Kidney glomerular epithelial cell (primary cell): ENCODE data around the gene ITPK1.
A peak's percentile ranks its signal among the peaks of the same experiment; 100 is the strongest.

ENCODE experiments used
- DNase-seq: peaks from one replicate; lab custom pipeline; 2025; lab: John Stamatoyannopoulos, UW

ITPK1 gene

GRCh38 chr14:93010130-93010499 lies 105.6 kb downstream of the ITPK1 start:
- no peak for DNase-seq

GRCh38 chr14:93009471-93010129 lies 106.1 kb downstream of the ITPK1 start:
- no peak for DNase-seq

- peak; percentile 65 for DNase-seq
Measured at GRCh38 chr14:93008381-93008780, 107.3 kb downstream of the ITPK1 start.

GRCh38 chr14:93007225-93007997 lies 108.3 kb downstream of the ITPK1 start:
- DNase-seq, result peak; percentile 70

DNA sequence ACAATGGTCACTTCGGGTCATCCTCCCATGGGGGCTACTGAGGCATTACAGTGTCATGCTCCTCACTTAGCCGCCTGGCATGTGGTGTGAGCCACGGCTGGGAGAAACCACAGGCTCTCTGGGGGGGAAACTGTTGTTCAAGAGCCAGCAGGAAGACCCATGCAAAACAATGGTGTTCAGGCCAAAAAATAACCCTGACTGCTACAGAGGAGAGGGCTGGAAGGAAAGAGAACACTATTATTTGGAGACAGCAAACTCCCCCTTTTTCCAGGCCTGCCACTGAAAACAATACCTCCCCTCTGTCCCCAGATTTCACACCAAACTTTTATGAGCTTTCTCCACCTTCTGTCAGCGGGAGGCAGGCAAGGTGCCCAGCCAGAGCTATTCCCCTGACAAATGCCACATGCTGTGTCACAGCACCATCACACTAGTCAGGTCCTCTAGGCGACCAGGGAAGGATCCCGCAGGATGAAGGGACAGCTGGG lies 109.1 kb downstream of the ITPK1 start:
- DNase-seq, result no peak

DNA sequence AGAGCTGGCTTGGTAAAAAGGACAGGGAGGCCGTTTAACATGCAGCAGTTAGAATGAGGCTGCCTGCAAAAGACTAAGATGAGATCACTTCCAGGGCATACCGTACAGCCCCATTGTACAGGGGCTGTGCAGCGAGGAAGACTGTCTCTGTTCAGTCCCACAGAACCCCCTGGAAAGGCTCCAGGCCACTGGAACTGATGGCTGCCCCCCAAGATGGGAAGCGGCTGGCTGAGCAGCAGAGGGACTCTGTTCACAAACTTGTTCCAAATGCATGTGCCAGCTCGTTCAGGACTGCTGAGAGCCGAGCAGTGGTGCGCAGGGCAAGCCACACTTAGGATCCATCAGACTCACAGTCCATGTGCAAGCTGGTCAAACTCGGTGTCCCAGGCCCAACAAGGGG lies 109.9 kb downstream of the ITPK1 start:
- DNase-seq, result no peak

GRCh38 chr14:93005135-93005813 lies 110.5 kb downstream of the ITPK1 start:
- no peak for DNase-seq

- no peak for DNase-seq
Measured at GRCh38 chr14:93004699-93005082, 111.0 kb downstream of the ITPK1 start.

DNA sequence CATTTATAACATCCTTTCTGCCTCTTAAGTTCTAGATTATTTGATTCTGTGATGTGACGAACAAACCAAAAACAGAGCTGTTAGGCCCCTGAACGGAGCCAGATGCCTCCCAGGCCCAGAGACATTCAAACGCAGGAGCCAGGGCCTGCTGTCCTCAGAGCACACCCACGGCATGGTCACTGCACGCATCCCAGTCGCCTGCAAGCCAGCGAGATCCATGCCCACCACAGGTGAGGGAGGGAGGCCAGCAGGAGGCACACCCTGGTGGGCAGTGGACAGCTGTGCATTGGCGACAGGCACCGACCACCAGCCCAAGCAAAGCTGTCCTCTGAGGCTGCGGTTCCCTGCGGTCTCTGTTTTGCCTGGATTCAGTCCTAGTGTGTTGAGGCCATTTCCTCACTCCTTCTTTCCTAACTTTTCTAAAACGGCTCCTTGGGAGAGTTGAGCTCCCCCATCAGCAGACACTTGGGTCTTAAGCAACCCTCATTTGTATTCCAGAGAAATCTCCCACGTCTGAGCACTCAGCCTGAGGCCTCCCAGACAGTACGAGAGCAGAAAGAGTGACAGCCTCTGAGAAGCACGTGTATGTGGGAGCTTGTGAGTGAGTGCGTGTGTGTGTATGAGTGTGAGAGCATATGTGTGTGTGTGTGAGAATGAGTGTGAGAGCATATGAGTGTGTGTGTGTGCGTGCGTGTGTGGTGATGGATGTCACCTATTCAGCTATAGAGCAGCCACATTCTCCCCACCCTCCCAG lies 111.6 kb downstream of the ITPK1 start:
- no peak for DNase-seq

- DNase-seq, result no peak
Measured at GRCh38 chr14:93002851-93003298, 112.8 kb downstream of the ITPK1 start.

- DNase-seq, result no peak
Measured at GRCh38 chr14:93002049-93002448, 113.7 kb downstream of the ITPK1 start.

DNA sequence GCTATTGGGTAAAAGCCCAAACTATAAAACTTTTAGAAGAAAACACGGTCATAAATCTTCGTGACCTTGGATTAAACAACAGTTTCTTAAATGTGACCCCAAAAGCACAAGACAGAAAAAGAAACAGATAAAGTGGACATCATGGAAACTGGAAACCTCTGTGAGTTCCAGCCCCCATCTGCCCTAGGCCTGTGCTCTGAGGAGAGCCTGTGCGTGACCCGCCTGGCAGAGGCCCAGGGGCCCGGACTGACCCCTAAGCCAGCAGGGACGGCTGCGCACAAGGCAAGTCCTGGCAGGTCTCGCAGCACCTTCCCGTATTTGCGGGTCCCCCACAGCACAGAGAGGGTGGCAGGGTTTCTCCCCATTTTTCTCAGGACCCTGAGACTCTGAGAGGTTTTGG lies 116.8 kb downstream of the ITPK1 start:
- no peak for DNase-seq

- DNase-seq, result no peak
Measured at GRCh38 chr14:92997343-92998061, 118.2 kb downstream of the ITPK1 start.

DNA sequence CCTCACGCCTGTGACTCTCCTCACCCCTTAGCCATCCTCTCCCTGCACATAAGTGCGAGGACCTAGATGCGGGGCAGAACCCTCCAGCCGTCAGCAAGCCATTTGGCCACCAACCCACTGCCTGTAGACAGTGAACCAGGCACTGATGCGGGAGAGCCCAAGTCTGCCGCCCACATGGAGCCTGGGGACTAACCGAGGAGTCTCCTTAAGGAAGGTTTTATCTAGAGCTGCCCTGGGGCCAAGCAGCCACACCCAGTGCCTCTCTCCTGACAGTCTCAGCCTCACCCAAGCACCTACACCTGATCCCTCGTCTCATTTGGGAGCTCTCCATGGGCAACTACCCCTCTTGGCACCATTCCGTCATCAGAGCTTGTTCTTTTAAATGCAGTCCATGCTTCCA lies 120.1 kb downstream of the ITPK1 start:
- DNase-seq, result no peak

- no peak for DNase-seq
Measured at GRCh38 chr14:92994942-92995341, 120.8 kb downstream of the ITPK1 start.

DNA sequence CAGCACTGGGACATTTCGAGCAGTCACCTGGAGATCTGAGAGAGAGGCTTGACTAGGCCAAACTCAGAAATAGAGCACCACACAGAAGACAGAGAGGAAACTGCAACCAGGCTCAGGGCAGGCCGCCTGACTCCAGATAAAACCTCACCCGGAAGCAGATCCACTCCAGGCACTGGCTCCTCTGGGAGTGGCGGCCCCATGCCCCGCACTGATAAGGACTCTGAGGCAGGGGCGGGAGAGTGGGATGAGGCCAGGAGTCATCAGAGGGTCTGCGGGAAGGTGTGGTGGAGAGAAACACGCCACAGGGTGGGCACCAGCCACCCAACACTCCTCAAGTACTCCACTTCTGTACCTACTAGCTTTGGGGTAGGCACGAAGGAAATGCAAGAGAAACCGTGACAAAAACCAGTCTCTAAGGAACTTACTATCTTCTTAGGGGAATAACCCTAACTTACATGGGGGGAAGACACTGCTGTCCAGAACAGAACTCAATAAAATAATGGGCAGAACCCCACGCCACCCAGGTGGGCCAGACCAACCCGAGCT lies 121.5 kb downstream of the ITPK1 start:
- no peak for DNase-seq

- DNase-seq, result no peak
Measured at GRCh38 chr14:92993302-92993701, 122.4 kb downstream of the ITPK1 start.

DNA sequence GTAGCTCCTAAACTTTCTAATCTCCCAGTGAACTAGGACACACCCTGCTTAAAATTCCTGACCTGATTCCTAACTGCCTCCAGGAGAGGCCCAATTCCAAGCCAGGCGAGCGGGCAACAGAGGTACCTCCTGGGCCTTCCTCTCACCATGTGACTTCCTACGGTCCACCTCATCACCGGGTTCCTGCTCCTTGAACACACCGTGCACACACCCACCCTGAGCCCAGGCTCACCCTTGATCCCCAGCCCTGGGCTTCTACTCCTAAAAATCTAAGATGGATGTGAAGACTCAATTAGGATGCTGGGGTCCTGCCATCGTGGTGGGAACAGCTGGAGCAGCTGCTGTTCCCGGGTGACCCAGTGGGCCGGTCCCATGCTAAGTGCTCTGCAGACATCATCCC lies 124.2 kb downstream of the ITPK1 start:
- no peak for DNase-seq

DNA sequence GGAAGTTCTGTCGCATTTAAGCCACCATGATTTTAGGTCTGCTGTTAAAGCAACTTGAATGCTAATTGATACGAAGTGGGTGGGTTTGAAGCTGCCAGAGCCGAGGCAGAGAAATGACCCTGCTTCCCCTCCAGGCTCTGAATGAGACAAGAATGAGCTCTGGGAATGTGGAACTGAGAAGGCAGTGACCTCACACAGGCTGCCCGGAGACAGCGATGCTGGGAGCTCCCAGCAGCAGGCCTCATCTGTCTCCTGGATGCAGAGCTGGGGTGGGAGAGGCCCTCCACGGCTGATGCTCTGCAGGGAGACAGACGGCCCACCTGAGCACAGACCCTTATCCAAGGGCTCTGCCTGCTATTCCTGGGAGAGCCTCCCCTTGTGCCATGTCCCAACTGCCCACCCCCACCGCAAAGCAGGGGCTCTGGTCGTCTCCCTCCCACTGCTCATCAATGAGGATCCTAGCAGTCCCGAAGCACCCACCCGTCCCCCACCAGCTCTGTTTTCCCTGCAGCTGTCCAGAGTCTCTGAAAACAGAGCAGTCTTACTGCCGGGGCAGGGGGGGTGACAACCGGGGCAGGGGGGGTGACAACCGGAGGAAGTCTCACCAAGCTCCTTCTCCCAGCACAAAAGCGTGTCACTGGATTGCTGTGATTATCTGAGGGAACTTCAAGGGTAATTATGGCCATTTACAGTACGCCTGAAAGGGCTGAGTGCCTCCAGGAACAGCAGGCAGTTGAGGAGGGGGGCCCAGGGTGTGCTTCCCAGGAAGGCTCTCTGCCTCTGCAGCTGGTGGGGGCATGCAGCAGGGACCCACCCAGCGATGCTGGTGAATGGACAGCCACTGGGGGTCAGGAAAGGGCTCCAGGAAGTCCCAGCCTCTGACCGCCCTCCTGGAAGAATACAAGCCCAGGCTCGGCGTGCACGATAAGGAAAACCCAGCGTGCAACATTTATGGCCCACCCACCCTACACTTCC lies 125.0 kb downstream of the ITPK1 start:
- no peak for DNase-seq
